Inflammatory macrophage (primary cell): Measurements from ENCODE around the gene SNAP29.
"Not testable (repeated sequence)": the region's sequence is repeated elsewhere in the genome, so short reads cannot be mapped to it uniquely, and the experiment has no call there.

Source experiments
- DNase-seq, 2 donors: peaks; one replicate each; pipeline ENCODE4 v3.0.0-alpha.2; 2020 to 2022

Gene SNAP29

GRCh38 chr22:20903093-20903492, 44.3 kb downstream of the SNAP29 start:
- DNase-seq: no peak

- DNase-seq: peak; percentile 94 to 99
These were observed 45.5 kb downstream of the SNAP29 start for GRCh38 chr22:20904008-20904979.

GRCh38 chr22:20904980-20905355, 46.2 kb downstream of the SNAP29 start:
- no peak for DNase-seq

GRCh38 chr22:20905415-20906386, 46.9 kb downstream of the SNAP29 start:
- no peak for DNase-seq

- DNase-seq: no peak
These were observed 47.6 kb downstream of the SNAP29 start for GRCh38 chr22:20906387-20906767.

- DNase-seq: not testable (repeated sequence)
These were observed 49.9 kb downstream of the SNAP29 start for GRCh38 chr22:20908717-20909116.

GRCh38 chr22:20909543-20910303, 50.9 kb downstream of the SNAP29 start:
- DNase-seq: peak in 1 of 2 donors; percentile 26

GRCh38 chr22:20912494-20912893, 53.7 kb downstream of the SNAP29 start:
- DNase-seq: no peak

GRCh38 chr22:20916916-20917810, 58.4 kb downstream of the SNAP29 start, which contains the start of gene CRKL:
TSS of gene CRKL (plus strand) at chr22:20917407. CDS start at chr22:20917935, 528 bp downstream.
- DNase-seq: peak; percentile 98

GRCh38 chr22:20918663-20919218, 59.9 kb downstream of the SNAP29 start:
- no peak for DNase-seq

- DNase-seq: no peak
These were observed 60.9 kb downstream of the SNAP29 start for GRCh38 chr22:20919718-20920117.

GRCh38 chr22:20920881-20921203, 62.0 kb downstream of the SNAP29 start:
- DNase-seq: no peak

GRCh38 chr22:20922141-20922751, 63.4 kb downstream of the SNAP29 start:
- DNase-seq: no peak

- no peak for DNase-seq
These were observed 67.4 kb downstream of the SNAP29 start for GRCh38 chr22:20926243-20926642.

GRCh38 chr22:20927940-20928572, 69.2 kb downstream of the SNAP29 start:
- no peak for DNase-seq

- DNase-seq: no peak
These were observed 69.8 kb downstream of the SNAP29 start for GRCh38 chr22:20928573-20928967.

- DNase-seq: no peak
These were observed 71.2 kb downstream of the SNAP29 start for GRCh38 chr22:20930004-20930403.

- not testable (repeated sequence) for DNase-seq
These were observed 71.6 kb downstream of the SNAP29 start for GRCh38 chr22:20930435-20930834.

- no peak for DNase-seq
These were observed 72.4 kb downstream of the SNAP29 start for GRCh38 chr22:20931126-20931654.

- DNase-seq: no peak
These were observed 75.1 kb downstream of the SNAP29 start for GRCh38 chr22:20933910-20934309.
